ENCODE data around the gene PLA2G7.

DNA sequence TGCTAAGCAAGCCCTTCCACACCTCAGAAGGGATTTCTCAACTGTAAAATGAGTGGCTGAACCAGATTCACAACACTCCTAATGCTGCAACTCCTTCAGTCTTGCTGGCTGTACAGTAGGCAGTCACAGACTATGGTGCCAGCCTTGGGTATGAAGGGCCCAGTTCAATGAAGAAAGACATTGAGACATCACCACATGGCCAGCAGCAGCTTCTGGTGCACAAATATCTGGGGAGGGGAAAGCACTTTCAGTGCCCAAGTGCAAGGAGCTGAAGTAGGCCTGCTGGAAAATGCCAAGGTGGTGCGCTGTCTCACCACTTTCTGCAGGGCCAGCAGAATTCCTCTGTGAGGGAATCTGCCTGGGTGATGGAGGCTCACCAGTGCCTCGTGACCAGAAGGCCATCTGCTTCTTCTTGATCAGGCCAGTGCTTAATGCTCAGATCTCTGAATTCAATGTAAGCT is 1.8 kb downstream of the PLA2G7 start:
- TF ChIP-seq, protein P1, sequence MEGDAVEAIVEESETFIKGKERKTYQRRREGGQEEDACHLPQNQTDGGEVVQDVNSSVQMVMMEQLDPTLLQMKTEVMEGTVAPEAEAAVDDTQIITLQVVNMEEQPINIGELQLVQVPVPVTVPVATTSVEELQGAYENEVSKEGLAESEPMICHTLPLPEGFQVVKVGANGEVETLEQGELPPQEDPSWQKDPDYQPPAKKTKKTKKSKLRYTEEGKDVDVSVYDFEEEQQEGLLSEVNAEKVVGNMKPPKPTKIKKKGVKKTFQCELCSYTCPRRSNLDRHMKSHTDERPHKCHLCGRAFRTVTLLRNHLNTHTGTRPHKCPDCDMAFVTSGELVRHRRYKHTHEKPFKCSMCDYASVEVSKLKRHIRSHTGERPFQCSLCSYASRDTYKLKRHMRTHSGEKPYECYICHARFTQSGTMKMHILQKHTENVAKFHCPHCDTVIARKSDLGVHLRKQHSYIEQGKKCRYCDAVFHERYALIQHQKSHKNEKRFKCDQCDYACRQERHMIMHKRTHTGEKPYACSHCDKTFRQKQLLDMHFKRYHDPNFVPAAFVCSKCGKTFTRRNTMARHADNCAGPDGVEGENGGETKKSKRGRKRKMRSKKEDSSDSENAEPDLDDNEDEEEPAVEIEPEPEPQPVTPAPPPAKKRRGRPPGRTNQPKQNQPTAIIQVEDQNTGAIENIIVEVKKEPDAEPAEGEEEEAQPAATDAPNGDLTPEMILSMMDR (IDR thresholded peaks at IDR 0.05): no peak
- TF ChIP-seq POLR2A (IDR thresholded peaks at IDR 0.05) (no peak), POLR2AphosphoS5 (IDR thresholded peaks at IDR 0.05) (no peak)
